ENCODE data around the gene IRF8.

The IRF8 gene

DNA sequence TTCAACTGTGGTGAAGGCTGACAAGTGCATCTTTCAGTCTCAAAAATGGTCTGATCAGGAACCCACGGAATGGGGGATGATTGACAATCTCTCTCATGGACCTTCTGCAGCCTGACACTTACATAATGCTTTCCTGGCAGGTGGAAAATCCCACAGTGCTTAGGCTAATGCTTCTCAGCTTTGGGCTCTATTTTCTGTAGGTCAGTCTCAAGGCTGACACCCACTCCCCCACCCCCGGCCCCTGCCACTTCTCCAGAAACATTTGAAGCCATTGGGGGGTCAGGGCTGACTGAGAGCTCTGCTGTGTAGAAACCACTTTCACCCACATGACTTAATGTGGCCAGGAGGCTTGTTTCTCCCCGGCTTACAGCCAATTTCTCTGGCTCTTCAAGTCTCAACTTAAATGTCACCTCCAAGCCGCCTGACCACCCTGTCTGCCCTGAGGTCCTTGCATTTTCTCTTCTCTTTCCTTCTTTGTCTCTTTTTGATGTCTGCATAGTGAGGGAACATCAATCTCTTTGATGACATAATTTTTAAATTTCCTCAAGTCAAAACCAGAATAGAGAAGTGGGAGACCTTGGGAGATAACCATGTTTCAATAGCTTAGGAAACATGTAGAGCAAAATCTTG is 16.7 kb upstream of the IRF8 start:
- no peak overlapping the region for H3K4me3 ChIP-seq (ENCODE audit: low read depth, low read length)
- no peak for DNase-seq (ENCODE audit: low read depth)
- TF ChIP-seq, protein P1, sequence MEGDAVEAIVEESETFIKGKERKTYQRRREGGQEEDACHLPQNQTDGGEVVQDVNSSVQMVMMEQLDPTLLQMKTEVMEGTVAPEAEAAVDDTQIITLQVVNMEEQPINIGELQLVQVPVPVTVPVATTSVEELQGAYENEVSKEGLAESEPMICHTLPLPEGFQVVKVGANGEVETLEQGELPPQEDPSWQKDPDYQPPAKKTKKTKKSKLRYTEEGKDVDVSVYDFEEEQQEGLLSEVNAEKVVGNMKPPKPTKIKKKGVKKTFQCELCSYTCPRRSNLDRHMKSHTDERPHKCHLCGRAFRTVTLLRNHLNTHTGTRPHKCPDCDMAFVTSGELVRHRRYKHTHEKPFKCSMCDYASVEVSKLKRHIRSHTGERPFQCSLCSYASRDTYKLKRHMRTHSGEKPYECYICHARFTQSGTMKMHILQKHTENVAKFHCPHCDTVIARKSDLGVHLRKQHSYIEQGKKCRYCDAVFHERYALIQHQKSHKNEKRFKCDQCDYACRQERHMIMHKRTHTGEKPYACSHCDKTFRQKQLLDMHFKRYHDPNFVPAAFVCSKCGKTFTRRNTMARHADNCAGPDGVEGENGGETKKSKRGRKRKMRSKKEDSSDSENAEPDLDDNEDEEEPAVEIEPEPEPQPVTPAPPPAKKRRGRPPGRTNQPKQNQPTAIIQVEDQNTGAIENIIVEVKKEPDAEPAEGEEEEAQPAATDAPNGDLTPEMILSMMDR (conservative IDR thresholded peaks at IDR 0.05; ENCODE audit: low read depth, low read length): no peak

DNA sequence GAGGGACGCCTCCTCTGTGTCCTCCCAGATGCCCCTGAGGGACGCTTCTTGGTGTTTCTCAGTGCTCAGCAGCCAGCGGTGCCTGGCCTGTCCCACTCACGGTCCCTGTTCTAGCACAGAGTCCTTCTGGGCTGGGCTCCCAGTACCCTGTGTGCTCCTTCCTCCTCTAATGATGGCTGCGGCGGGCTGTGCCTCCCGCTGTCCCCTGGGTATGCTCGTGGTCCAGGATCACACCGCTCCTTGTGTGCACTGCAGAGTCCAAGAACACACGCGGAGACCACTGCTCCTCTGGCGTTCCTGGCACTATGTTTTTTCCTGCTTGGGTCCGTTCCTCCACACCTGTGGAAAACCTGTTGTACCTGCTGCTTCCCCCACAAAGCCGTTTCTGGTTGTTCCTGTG is 15.1 kb upstream of the IRF8 start:
- TF ChIP-seq, protein P1 (conservative IDR thresholded peaks at IDR 0.05; ENCODE audit: low read depth, low read length): no peak
- DNase-seq (ENCODE audit: low read depth): no peak
- no peak overlapping the region for H3K4me3 ChIP-seq (ENCODE audit: low read depth, low read length)

DNA sequence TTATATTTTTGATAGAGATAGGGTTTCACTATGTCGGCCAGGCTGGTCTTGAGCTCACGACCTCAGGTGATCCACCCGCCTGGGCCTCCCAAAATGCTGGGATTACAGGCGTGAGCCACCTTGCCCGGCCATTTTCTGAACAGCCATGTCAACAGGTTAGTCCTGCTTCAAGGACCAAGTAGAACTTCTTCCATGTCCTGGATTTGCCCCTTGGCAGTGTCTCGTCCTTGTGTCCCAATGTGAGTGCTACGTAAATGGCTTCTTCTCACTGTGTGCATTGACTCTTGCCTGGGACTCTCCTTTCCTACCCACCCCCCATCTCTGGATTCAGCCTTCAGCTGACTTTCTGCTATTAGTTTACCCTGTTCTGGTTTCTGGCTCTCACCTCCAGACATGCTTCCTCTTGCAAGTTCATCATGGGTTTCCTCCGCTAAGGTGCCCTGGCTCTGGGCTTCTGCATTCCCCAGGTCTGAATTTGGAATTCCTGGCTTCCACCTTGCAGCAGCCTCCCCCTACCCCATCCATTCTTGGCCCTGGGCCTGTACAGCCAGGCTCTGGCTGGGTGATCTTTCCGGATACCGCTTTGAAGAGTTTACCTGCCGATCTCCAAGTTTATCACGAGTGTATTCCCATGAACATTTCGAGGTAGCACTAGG is 14.0 kb upstream of the IRF8 start:
- DNase-seq (ENCODE audit: low read depth): no peak
- TF ChIP-seq, protein P1 (conservative IDR thresholded peaks at IDR 0.05; ENCODE audit: low read depth, low read length): no peak
- H3K4me3 ChIP-seq (ENCODE audit: low read depth, low read length): no peak overlapping the region

DNA sequence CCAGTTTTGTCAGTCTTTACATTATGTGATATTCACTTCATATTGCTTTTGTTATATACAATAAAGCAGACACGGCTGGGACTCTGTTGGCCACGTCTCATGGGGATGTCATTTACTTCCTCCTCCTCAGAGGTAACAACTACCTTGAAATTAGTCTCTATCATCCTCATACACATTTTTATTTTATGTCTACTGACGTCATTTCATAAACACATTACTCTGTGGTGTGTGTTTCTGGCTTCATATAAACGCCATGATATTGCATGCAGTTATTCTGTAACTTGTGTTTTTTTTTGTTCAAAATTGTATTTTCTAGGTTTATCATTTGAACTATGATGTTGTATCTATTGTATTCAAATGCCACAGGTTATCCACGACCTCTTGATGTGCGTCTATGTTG is 13.4 kb upstream of the IRF8 start:
- TF ChIP-seq, protein P1 (conservative IDR thresholded peaks at IDR 0.05; ENCODE audit: low read depth, low read length): no peak

DNA sequence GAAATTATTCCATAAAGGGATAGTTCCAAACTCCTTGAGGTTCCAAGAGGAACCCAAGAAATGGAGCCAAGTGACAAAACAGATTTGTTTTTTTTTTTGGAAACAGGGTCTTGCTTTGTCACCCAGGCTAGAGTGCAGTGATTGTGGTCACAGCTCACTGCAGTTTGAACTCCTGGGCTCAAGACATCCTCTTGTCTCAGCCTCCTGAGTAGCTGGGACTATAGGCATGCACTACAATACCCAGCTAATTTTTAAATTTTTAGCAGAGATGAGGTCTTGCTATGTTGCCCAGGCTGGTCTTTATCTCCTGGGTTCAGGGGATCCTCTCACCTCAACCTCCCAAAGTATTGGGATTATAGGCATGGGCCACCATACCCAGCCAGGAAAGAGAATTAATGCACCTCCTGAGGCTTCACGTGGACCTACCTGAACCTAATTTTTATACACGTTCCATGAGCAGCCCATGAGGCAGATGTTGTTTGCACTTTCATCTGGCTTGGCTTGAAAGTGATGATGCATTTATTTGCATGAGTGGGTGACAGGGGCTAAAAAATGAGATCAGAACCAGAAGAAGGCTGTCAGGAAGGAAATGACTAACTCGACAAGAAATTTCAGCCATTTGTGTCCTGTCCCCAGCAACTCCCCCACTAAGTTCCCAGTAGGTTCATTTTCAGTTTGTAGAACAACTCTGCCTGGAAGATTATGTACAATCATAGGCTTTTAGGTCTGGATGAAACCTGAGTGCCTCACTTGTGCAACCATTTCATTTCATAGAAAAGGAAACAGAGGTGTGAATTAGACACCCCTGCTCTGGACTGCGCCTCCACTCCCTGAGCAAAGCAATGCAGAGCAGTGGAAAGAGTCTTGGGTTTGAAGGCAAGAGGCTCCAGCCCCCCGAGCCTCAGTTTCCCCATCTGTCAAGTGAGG is 10.3 kb upstream of the IRF8 start:
- no peak overlapping the region for H3K4me3 ChIP-seq (ENCODE audit: low read depth, low read length)
- DNase-seq (ENCODE audit: low read depth): peak; percentile 70
- TF ChIP-seq, protein P1 (conservative IDR thresholded peaks at IDR 0.05; ENCODE audit: low read depth, low read length): no peak

More for the DNA sequence above, 13.4 kb upstream of the IRF8 start:
- no peak overlapping the region for H3K4me3 ChIP-seq (ENCODE audit: low read depth, low read length)
- no peak for DNase-seq (ENCODE audit: low read depth)

DNA sequence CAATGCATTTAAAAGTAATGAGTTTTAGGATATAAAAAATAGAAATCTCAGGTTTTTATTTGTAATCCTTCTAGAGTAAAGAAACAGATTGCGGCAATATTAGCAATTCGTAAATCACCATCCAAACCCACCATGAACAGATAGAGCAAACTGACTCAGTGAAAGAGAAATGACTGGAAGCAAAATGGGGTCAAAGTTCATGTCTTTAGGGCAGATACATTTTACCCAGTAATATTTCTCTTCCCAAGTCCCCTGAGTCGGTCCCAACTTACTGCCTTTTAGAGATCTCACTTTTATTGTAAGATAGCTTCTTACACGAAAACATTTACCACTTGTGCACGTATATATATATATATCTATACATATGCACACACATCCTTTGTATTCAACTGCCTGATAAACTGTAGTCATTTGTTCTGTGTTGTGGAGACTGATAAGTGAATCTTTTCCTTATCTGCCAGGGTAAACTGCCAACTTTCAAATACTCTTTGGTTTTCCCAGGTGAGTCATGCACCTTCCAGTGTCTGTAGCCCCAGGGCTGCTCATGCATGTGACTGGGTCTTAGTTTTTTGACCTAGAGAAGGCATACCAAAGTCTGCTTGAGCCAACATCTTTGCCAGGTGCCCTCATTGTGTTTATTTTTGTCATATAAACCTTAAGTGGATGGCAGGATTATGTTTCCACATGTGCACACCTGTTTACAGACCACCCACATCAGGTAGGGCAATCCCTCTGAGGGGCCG is 7.8 kb upstream of the IRF8 start:
- TF ChIP-seq, protein P1 (conservative IDR thresholded peaks at IDR 0.05; ENCODE audit: low read depth, low read length): no peak

More for the DNA sequence above, 7.8 kb upstream of the IRF8 start:
- H3K4me3 ChIP-seq (ENCODE audit: low read depth, low read length): no peak overlapping the region
- peak; percentile 6 for DNase-seq (ENCODE audit: low read depth)
